Neural progenitor cell (in vitro differentiated cells): ENCODE measurements around the gene LIMD2. TPM values are rescaled to one million over a fixed set of nuclear protein-coding genes. Genes with fewer than 3 reads are reported as not detected.

Source experiments
- DNase-seq: peaks from one replicate; pipeline ENCODE4 v3.0.0-alpha.2; 2016; ENCODE audit warnings: low spot score
- H2AFZ ChIP-seq: fragments of 200-600 bp; sonication (generic); replicated peaks from 2 replicates; pipeline ENCODE4 v1.6.1; 2016; ENCODE audit warnings: antibody characterized with exemption
- H3F3A ChIP-seq: fragments of 200-600 bp; sonication (generic); 2 replicates; pipeline ENCODE4 v1.6.1; 2016; ENCODE audit warnings: antibody characterized with exemption, low read depth
- H3K27ac ChIP-seq: fragments of 200-600 bp; sonication (generic); 2 replicates; pipeline ENCODE4 v1.5.1; 2016; ENCODE audit warnings: mild to moderate bottlenecking
- H3K27me3 ChIP-seq: fragments of 200-600 bp; sonication (generic); 2 replicates; pipeline ENCODE4 v1.6.1; 2016; ENCODE audit warnings: mild to moderate bottlenecking, moderate library complexity
- H3K36me3 ChIP-seq: fragments of 200-600 bp; sonication (generic); 2 replicates; pipeline ENCODE4 v1.5.1; 2016
- H3K4me1 ChIP-seq: fragments of 200-600 bp; sonication (generic); 2 replicates; pipeline ENCODE4 v1.6.1; 2016; ENCODE audit warnings: mixed run types
- H3K4me2 ChIP-seq: fragments of 200-600 bp; sonication (generic); 2 replicates; pipeline ENCODE4 v1.6.1; 2016
- H3K4me3 ChIP-seq: fragments of 200-600 bp; sonication (generic); 2 replicates; pipeline ENCODE4 v1.5.1; 2016
- H3K79me2 ChIP-seq: fragments of 200-600 bp; sonication (generic); 2 replicates; pipeline ENCODE4 v1.6.1; 2016; ENCODE audit warnings: low read depth
- H3K9ac ChIP-seq: fragments of 200-600 bp; sonication (generic); 2 replicates; pipeline ENCODE4 v1.6.1; 2016
- H3K9me3 ChIP-seq: fragments of 200-600 bp; sonication (generic); 2 replicates; pipeline ENCODE4 v1.5.1; 2016; ENCODE audit warnings: low read depth
- H4K20me1 ChIP-seq: fragments of 200-600 bp; sonication (generic); 2 replicates; pipeline ENCODE4 v1.6.1; 2016; ENCODE audit warnings: low read depth
- H3K27ac Mint-ChIP-seq: 3 replicates; pipeline ENCODE4 v1.8.0; 2021; ENCODE audit warnings: mixed read lengths
- H3K27me3 Mint-ChIP-seq: 2 replicates; pipeline ENCODE4 v1.8.0; 2022; ENCODE audit warnings: low read depth, mild to moderate bottlenecking, inconsistent platforms, moderate library complexity, mixed read lengths; ENCODE audit not compliant: insufficient read depth
- H3K36me3 Mint-ChIP-seq: 3 replicates; pipeline ENCODE4 v1.8.0; 2021; ENCODE audit warnings: mixed read lengths
- H3K4me1 Mint-ChIP-seq: 3 replicates; pipeline ENCODE4 v1.8.0; 2021; ENCODE audit warnings: mixed read lengths
- H3K4me3 Mint-ChIP-seq: 3 replicates; pipeline ENCODE4 v1.8.0; 2021; ENCODE audit warnings: mild to moderate bottlenecking, moderate library complexity, mixed read lengths
- H3K9me3 Mint-ChIP-seq: 3 replicates; pipeline ENCODE4 v1.8.0; 2020; ENCODE audit warnings: mixed read lengths
- CTCF ChIP-seq: fragments of 200-600 bp; sonication (generic); IDR thresholded peaks from 2 replicates; pipeline ENCODE4 v1.5.1; 2017; ENCODE audit warnings: antibody characterized with exemption, mild to moderate bottlenecking
- EZH2 ChIP-seq: fragments of 200-600 bp; sonication (generic); IDR thresholded peaks from 2 replicates; pipeline ENCODE4 v1.6.1; 2017; ENCODE audit warnings: antibody characterized with exemption, mild to moderate bottlenecking, moderate library complexity
- EZH2phosphoT487 ChIP-seq: fragments of 200-600 bp; sonication (generic); IDR thresholded peaks from 2 replicates; pipeline ENCODE4 v1.6.1; 2017; ENCODE audit warnings: antibody characterized with exemption
- total RNA-seq: library from RNA; depleted of rRNA; stranded (reverse); fragments of >200 nt; gene quantifications from 2 replicates; pipeline ENCODE4 v1.2.3, GENCODE V29; 2015; ENCODE audit warnings: low replicate concordance

The LIMD2 gene
- total RNA-seq, 1 donor from 2014 or later, result 7.0 TPM

- Mint-ChIP-seq H3K36me3 (peaks cover 6% of the 10 kb centered on the region), H3K27ac (peak overlapping the region; percentile 35), H3K9me3 (no peaks in the 10 kb centered on the region), H3K4me1 (peaks cover 6% of the 10 kb centered on the region), H3K4me3 (peak overlapping the region; percentile 44), H3K27me3 (peaks cover 13% of the 10 kb centered on the region)
- no peak overlapping the region for H3K27ac ChIP-seq
- no peaks in the 10 kb centered on the region for H3K9me3 ChIP-seq
- peaks cover 57% of the 10 kb centered on the region for H4K20me1 ChIP-seq
- H3K9ac ChIP-seq, result no peak overlapping the region
- TF ChIP-seq CTCF (no peak), EZH2phosphoT487 (no peak), EZH2 (no peak)
- H3K4me1 ChIP-seq, result peaks cover 16% of the 10 kb centered on the region
- H2AFZ ChIP-seq, result no peak overlapping the region
- peaks cover 4% of the 10 kb centered on the region for H3K27me3 ChIP-seq
- H3K36me3 ChIP-seq, result no peaks in the 10 kb centered on the region
- no peak for DNase-seq
- no peaks in the 10 kb centered on the region for H3K79me2 ChIP-seq
- peaks cover 45% of the 10 kb centered on the region for H3F3A ChIP-seq
- no peak overlapping the region for H3K4me2 ChIP-seq
- no peak overlapping the region for H3K4me3 ChIP-seq
Measured at GRCh38 chr17:63695889-63696288, 4.0 kb downstream of the LIMD2 start.

GRCh38 chr17:63694950-63695773, 4.8 kb downstream of the LIMD2 start:
- H4K20me1 ChIP-seq, result peaks cover 57% of the 10 kb centered on the region
- Mint-ChIP-seq H3K27me3 (peaks cover 12% of the 10 kb centered on the region), H3K9me3 (no peaks in the 10 kb centered on the region), H3K4me3 (no peak overlapping the region), H3K36me3 (peaks cover 6% of the 10 kb centered on the region), H3K27ac (no peak overlapping the region), H3K4me1 (peaks cover 6% of the 10 kb centered on the region)
- H3K27me3 ChIP-seq, result no peaks in the 10 kb centered on the region
- H3K4me2 ChIP-seq, result no peak overlapping the region
- H3K4me3 ChIP-seq, result no peak overlapping the region
- H3K9ac ChIP-seq, result no peak overlapping the region
- no peak for DNase-seq
- no peak overlapping the region for H3K27ac ChIP-seq
- H3K4me1 ChIP-seq, result peaks cover 16% of the 10 kb centered on the region
- TF ChIP-seq CTCF (no peak), EZH2phosphoT487 (no peak)
- no peaks in the 10 kb centered on the region for H3K9me3 ChIP-seq
- H3K79me2 ChIP-seq, result no peaks in the 10 kb centered on the region
- no peak overlapping the region for H2AFZ ChIP-seq
- H3F3A ChIP-seq, result peaks cover 40% of the 10 kb centered on the region
- H3K36me3 ChIP-seq, result no peaks in the 10 kb centered on the region

- TF ChIP-seq EZH2phosphoT487 (no peak), EZH2 (no peak), CTCF (no peak)
- Histone ChIP-seq H3K4me3 (no peak overlapping the region), H3K9ac (no peak overlapping the region), H3K4me1 (peaks cover 16% of the 10 kb centered on the region), H3F3A (peaks cover 39% of the 10 kb centered on the region), H3K27ac (no peak overlapping the region), H2AFZ (no peak overlapping the region), H3K79me2 (no peaks in the 10 kb centered on the region), H3K27me3 (no peaks in the 10 kb centered on the region), H3K36me3 (no peaks in the 10 kb centered on the region), H3K9me3 (no peaks in the 10 kb centered on the region), H4K20me1 (peaks cover 57% of the 10 kb centered on the region), H3K4me2 (no peak overlapping the region)
- H3K4me3 Mint-ChIP-seq, result no peak overlapping the region
- peak; percentile 31 for DNase-seq
- H3K4me1 Mint-ChIP-seq, result peaks cover 6% of the 10 kb centered on the region
- H3K36me3 Mint-ChIP-seq, result peaks cover 9% of the 10 kb centered on the region
- peaks cover 12% of the 10 kb centered on the region for H3K27me3 Mint-ChIP-seq
- H3K9me3 Mint-ChIP-seq, result no peaks in the 10 kb centered on the region
- H3K27ac Mint-ChIP-seq, result no peak overlapping the region
Measured at GRCh38 chr17:63694229-63694949, 5.5 kb downstream of the LIMD2 start.
